Caki2 (cell line): Measurements from ENCODE around the gene KLRC3. TPM values are rescaled to one million over a fixed set of nuclear protein-coding genes. Genes with fewer than 3 reads are reported as not detected.
"Not testable (repeated sequence)": the region's sequence is repeated elsewhere in the genome, so short reads cannot be mapped to it uniquely, and the experiment has no call there.

Experiments used
- DNase-seq: peaks from one replicate; pipeline ENCODE4 v3.0.0-alpha.2; 2015; ENCODE audit warnings: low read depth
- in situ Hi-C: cut with HindIII; loops from 2 replicates; pipeline ENCODE4 v1.10.0; 2016; ENCODE audit warnings: low sequenced_read_pairs, low pct_unique_long_range_greater_than_20kb, mixed read lengths
- total RNA-seq: library from RNA; depleted of rRNA; stranded (reverse); fragments of >200 nt; shearing (Covaris generic); gene quantifications from 2 replicates; pipeline ENCODE4 v1.2.3, GENCODE V29; 2014; ENCODE audit warnings: low replicate concordance

Gene KLRC3
- total RNA-seq, 1 experiment from 2014 or later: not detected

- in situ Hi-C loops: no loop called here
- DNase-seq: no peak
Measured at GRCh38 chr12:10408842-10409241, 11.6 kb downstream of the KLRC3 start.

- in situ Hi-C loops: no loop called here
- DNase-seq: no peak
Measured at GRCh38 chr12:10406725-10407124, 13.7 kb downstream of the KLRC3 start.

- no peak for DNase-seq
Measured at GRCh38 chr12:10405294-10405693, 15.1 kb downstream of the KLRC3 start.

GRCh38 chr12:10404798-10405197 lies 15.6 kb downstream of the KLRC3 start:
- DNase-seq: no peak
- in situ Hi-C loops: no loop called here

More at GRCh38 chr12:10405294-10405693, 15.1 kb downstream of the KLRC3 start:
- in situ Hi-C loops: no loop called here

GRCh38 chr12:10400829-10401228 lies 19.6 kb downstream of the KLRC3 start:
- DNase-seq: no peak
- in situ Hi-C loops: no loop called here

GRCh38 chr12:10398168-10398567 lies 22.2 kb downstream of the KLRC3 start:
- no peak for DNase-seq
- in situ Hi-C loops: no loop called here

GRCh38 chr12:10397296-10397695 lies 23.1 kb downstream of the KLRC3 start:
- in situ Hi-C loops: no loop called here
- no peak for DNase-seq

GRCh38 chr12:10396176-10396575 lies 24.2 kb downstream of the KLRC3 start:
- in situ Hi-C loops, DNase-seq: not testable (repeated sequence)

- in situ Hi-C loops: no loop called here
- no peak for DNase-seq
Measured at GRCh38 chr12:10395390-10395998, 24.9 kb downstream of the KLRC3 start.

- in situ Hi-C loops, DNase-seq: not testable (repeated sequence)
Measured at GRCh38 chr12:10394531-10395152, 25.8 kb downstream of the KLRC3 start.

GRCh38 chr12:10393291-10393690 lies 27.1 kb downstream of the KLRC3 start:
- no peak for DNase-seq
- in situ Hi-C loops: no loop called here

GRCh38 chr12:10392394-10392930 lies 27.9 kb downstream of the KLRC3 start:
- no peak for DNase-seq
- in situ Hi-C loops: no loop called here

- DNase-seq, in situ Hi-C loops: not testable (repeated sequence)
Measured at GRCh38 chr12:10390991-10391390, 29.4 kb downstream of the KLRC3 start.

- in situ Hi-C loops: no loop called here
- no peak for DNase-seq
Measured at GRCh38 chr12:10389904-10390303, 30.5 kb downstream of the KLRC3 start, which contains the start of gene KLRK1. Gene KLRK1 (minus strand): TSS chr12:10390041. CDS start chr12:10388810, 1,231 bp downstream.

- DNase-seq: no peak
- in situ Hi-C loops: no loop called here
Measured at GRCh38 chr12:10388624-10389413, 31.6 kb downstream of the KLRC3 start.

GRCh38 chr12:10387498-10387897 lies 32.9 kb downstream of the KLRC3 start:
- in situ Hi-C loops, DNase-seq: not testable (repeated sequence)

- DNase-seq: no peak
- in situ Hi-C loops: no loop called here
Measured at GRCh38 chr12:10386857-10387256, 33.5 kb downstream of the KLRC3 start.

GRCh38 chr12:10385166-10385613 lies 35.2 kb downstream of the KLRC3 start:
- in situ Hi-C loops: no loop called here
- DNase-seq: peak; percentile 93

GRCh38 chr12:10384191-10384590 lies 36.2 kb downstream of the KLRC3 start:
- in situ Hi-C loops: no loop called here

More at GRCh38 chr12:10384191-10384590, 36.2 kb downstream of the KLRC3 start:
- DNase-seq: no peak
